IMR-90 (cell line): Measurements from ENCODE around the gene METTL23. TPM values are rescaled to one million over a fixed set of nuclear protein-coding genes. Genes with fewer than 3 reads are reported as not detected.

Source experiments
- ATAC-seq: fragments of 200-7000 bp; cut with Tn5 transposase; 2 replicates; pipeline ENCODE4 v1.9.1; 2020; ENCODE audit warnings: low read depth, mild to moderate bottlenecking, moderate library complexity
- BruUV-seq: library from RNA; stranded (reverse); fragments of 400-500 nt; replicated peaks from 2 replicates; lab custom pipeline; 2021; lab: Mats Ljungman, UMichigan
- CTCF ChIA-PET: fragments of 300-600 bp; formaldehyde crosslinking; extraction: SDS; loops from one replicate; lab custom pipeline; 2021; ENCODE audit warnings: antibody characterized with exemption; lab: Yijun Ruan, JAX
- POLR2A ChIA-PET: fragments of 300-600 bp; sonication (Branson Sonifier 250); formaldehyde crosslinking; loops from one replicate; lab custom pipeline; 2022; ENCODE audit warnings: antibody characterized with exemption; ENCODE audit not compliant: unreplicated experiment; lab: Charles Lee
- DNase-seq: peaks from one replicate; pipeline ENCODE4 v3.0.0; 2013
- H2AFZ ChIP-seq: replicated peaks from 2 replicates; pipeline ENCODE3; 2013; ENCODE audit warnings: low read length, mild to moderate bottlenecking; ENCODE audit not compliant: poor library complexity
- H2AK5ac ChIP-seq: 2 replicates; pipeline ENCODE4 v1.6.1; 2013; ENCODE audit warnings: low read depth, low read length, inconsistent platforms
- H2AK9ac ChIP-seq: replicated peaks from 2 replicates; pipeline ENCODE3; 2013; ENCODE audit warnings: mild to moderate bottlenecking, low read depth, low read length, moderate library complexity; ENCODE audit not compliant: poor library complexity
- H2BK120ac ChIP-seq: 2 replicates; pipeline ENCODE4 v1.6.1; 2013; ENCODE audit warnings: low read depth, low read length, inconsistent platforms
- H2BK15ac ChIP-seq: 3 replicates; pipeline ENCODE4 v1.6.1; 2013; ENCODE audit warnings: low read depth, low read length, inconsistent platforms
- H2BK20ac ChIP-seq: 2 replicates; pipeline ENCODE4 v1.6.1; 2013; ENCODE audit warnings: low read depth, mild to moderate bottlenecking, inconsistent platforms, low read length, moderate library complexity
- H2BK5ac ChIP-seq: 2 replicates; pipeline ENCODE4 v1.6.1; 2013; ENCODE audit warnings: mild to moderate bottlenecking, low read depth, low read length, inconsistent platforms; ENCODE audit not compliant: poor library complexity, severe bottlenecking
- H3K14ac ChIP-seq: replicated peaks from 2 replicates; pipeline ENCODE4 v1.6.1; 2013; ENCODE audit warnings: low read depth, low read length, inconsistent platforms
- H3K18ac ChIP-seq: 2 replicates; pipeline ENCODE4 v1.6.1; 2013; ENCODE audit warnings: low read depth, low read length, control low read depth
- H3K23ac ChIP-seq: 2 replicates; pipeline ENCODE4 v1.6.1; 2013; ENCODE audit warnings: low read depth, low read length, inconsistent platforms
- H3K27ac ChIP-seq: 2 replicates; pipeline ENCODE4 v1.5.1; 2013; ENCODE audit warnings: mild to moderate bottlenecking, control low read depth, low read length; ENCODE audit not compliant: insufficient read depth
- H3K27me3 ChIP-seq: 2 replicates; pipeline ENCODE4 v1.6.1; 2013; ENCODE audit warnings: low read length; ENCODE audit not compliant: control insufficient read depth, insufficient read depth
- H3K36me3 ChIP-seq: 2 replicates; pipeline ENCODE4 v1.6.1; 2013; ENCODE audit warnings: low read length, mixed read lengths; ENCODE audit not compliant: control insufficient read depth, insufficient read depth
- H3K4ac ChIP-seq: 2 replicates; pipeline ENCODE4 v1.6.1; 2013; ENCODE audit warnings: low read depth, low read length, inconsistent platforms
- H3K4me1 ChIP-seq: 2 replicates; pipeline ENCODE4 v1.6.1; 2013; ENCODE audit warnings: low read length, mixed read lengths; ENCODE audit not compliant: control insufficient read depth, insufficient read depth
- H3K4me2 ChIP-seq: 2 replicates; pipeline ENCODE4 v1.6.1; 2013; ENCODE audit warnings: low read depth, mild to moderate bottlenecking, control low read depth, low read length, moderate library complexity
- H3K4me3 ChIP-seq: 2 replicates; pipeline ENCODE4 v1.5.1; 2013; ENCODE audit warnings: low read depth, mild to moderate bottlenecking, control low read depth, low read length, moderate library complexity; ENCODE audit not compliant: insufficient read depth
- H3K56ac ChIP-seq: 2 replicates; pipeline ENCODE4 v1.6.1; 2013; ENCODE audit warnings: low read length, inconsistent platforms; ENCODE audit not compliant: insufficient read depth; ENCODE audit errors: extremely low read depth
- H3K79me1 ChIP-seq, 2 experiments: 2 replicates each; pipeline ENCODE4 v1.6.1; 2013; ENCODE audit warnings: low read length in 2 of 2, inconsistent platforms in 1 of 2, low read depth in 1 of 2
- H3K9ac ChIP-seq: 2 replicates; pipeline ENCODE4 v1.6.1; 2013; ENCODE audit warnings: low read depth, low read length, control low read depth
- H3K9me1 ChIP-seq: 2 replicates; pipeline ENCODE4 v1.6.1; 2013; ENCODE audit warnings: low read length, inconsistent platforms; ENCODE audit not compliant: insufficient read depth
- H3K9me3 ChIP-seq: 2 replicates; pipeline ENCODE4 v1.6.1; 2013; ENCODE audit warnings: low read length; ENCODE audit not compliant: control insufficient read depth, insufficient read depth
- H4K20me1 ChIP-seq: 2 replicates; pipeline ENCODE4 v1.6.1; 2013; ENCODE audit warnings: low read length, inconsistent platforms; ENCODE audit not compliant: insufficient read depth
- H4K5ac ChIP-seq: 2 replicates; pipeline ENCODE4 v1.6.1; 2013; ENCODE audit warnings: mild to moderate bottlenecking, low read depth, low read length, control low read depth
- H4K8ac ChIP-seq, 2 experiments: 2 replicates each; pipeline ENCODE4 v1.6.1; 2013; ENCODE audit warnings: low read depth in 2 of 2, low read length in 2 of 2, control low read depth in 1 of 2, inconsistent platforms in 1 of 2
- H4K91ac ChIP-seq: 2 replicates; pipeline ENCODE4 v1.6.1; 2013; ENCODE audit warnings: low read depth, low read length, inconsistent platforms; ENCODE audit not compliant: insufficient read depth
- CEBPB ChIP-seq: IDR thresholded peaks from 2 replicates; pipeline ENCODE4 v1.6.1; 2012; ENCODE audit warnings: low read depth, low read length, improper control_type of control experiment
- ELK1 ChIP-seq: fragments of 150-350 bp; IDR thresholded peaks from 2 replicates; pipeline ENCODE4 v1.6.1; 2016; ENCODE audit warnings: low read depth, mild to moderate bottlenecking, low read length, moderate library complexity, borderline replicate concordance
- FOS ChIP-seq: fragments of 150-350 bp; IDR thresholded peaks from 2 replicates; pipeline ENCODE4 v1.6.1; 2016; ENCODE audit warnings: low read depth, low read length
- POLR2A ChIP-seq: IDR thresholded peaks from 2 replicates; pipeline ENCODE4 v1.6.1; 2012; ENCODE audit warnings: mild to moderate bottlenecking, low read depth, low read length
- RFX5 ChIP-seq: IDR thresholded peaks from 2 replicates; pipeline ENCODE4 v1.8.0; 2012; ENCODE audit warnings: low read depth, mild to moderate bottlenecking, low read length, moderate library complexity
- SMC3 ChIP-seq: fragments of 150-350 bp; IDR thresholded peaks from 2 replicates; pipeline ENCODE4 v1.6.1; 2016; ENCODE audit warnings: low read depth, mild to moderate bottlenecking, antibody characterized with exemption, low read length, moderate library complexity
- USF2 ChIP-seq: fragments of 150-350 bp; IDR thresholded peaks from 2 replicates; pipeline ENCODE4 v1.6.1; 2017; ENCODE audit warnings: mild to moderate bottlenecking, antibody characterized with exemption, low read length, low read depth
- WGBS, 2 experiments: methylation state at CpG; one replicate each; pipeline versions ENCODE4 v1.1.5 to v1.1.7; 2013; ENCODE audit warnings: missing lambda C conversion rate in 2 of 2; ENCODE audit not compliant: insufficient read length in 1 of 2; ENCODE audit errors: extremely low coverage in 2 of 2; 5-methylcytosine and 5-hydroxymethylcytosine counted together
- dilution Hi-C: fragments of 300-500 bp; cut with HindIII; formaldehyde crosslinking; loops from one replicate; pipeline ENCODE4 v1.14.3; 2018; ENCODE audit warnings: low sequenced_read_pairs; ENCODE audit not compliant: unreplicated experiment
- in situ Hi-C: fragments of 300-500 bp; cut with MboI; formaldehyde crosslinking; loops from 3 replicates; pipeline ENCODE4 v1.14.3; 2019; ENCODE audit warnings: low sequenced_read_pairs, inconsistent platforms, mixed read lengths
- intact Hi-C: fragments of 100-400 bp; cut with micrococcal nuclease; formaldehyde crosslinking; loops from 2 replicates; pipeline ENCODE4 v1.10.0; 2022
- microRNA-seq, 2 experiments: library from miRNA; stranded (forward) in 1 of 2; unstranded in 1 of 2; fragments of 10-50 nt in 1 of 2; fragments of <30 nt in 1 of 2; gene quantifications in 1 of 2; microRNA quantifications in 1 of 2; one replicate each; pipeline versions ENCODE3 to v1.1.0; 2013 to 2020; ENCODE audit not compliant: insufficient read depth in 1 of 2, insufficient read length in 1 of 2, unreplicated experiment in 1 of 2
- polyA plus RNA-seq, 3 experiments: library from polyadenylated mRNA; depleted of rRNA; stranded (reverse); fragments of >200 nt; gene quantifications; 2 replicates each; pipeline ENCODE4 v1.2.3, GENCODE V29; 2012; ENCODE audit warnings: low replicate concordance in 1 of 3
- small RNA-seq, 5 experiments: library from RNA; depleted of rRNA; stranded (forward); fragments of <200 nt; gene quantifications; one replicate each; pipeline ENCODE3, GENCODE V24; 2012
- total RNA-seq: library from RNA; depleted of rRNA; stranded (reverse); fragments of >200 nt; gene quantifications from 2 replicates; pipeline ENCODE4 v1.2.3, GENCODE V29; 2012; rRNA removed

The METTL23 gene
- total and polyA plus RNA-seq, 2 of the 4 experiments (the other 2 are of a cell fraction), result 18.8 to 32.1 TPM

DNA sequence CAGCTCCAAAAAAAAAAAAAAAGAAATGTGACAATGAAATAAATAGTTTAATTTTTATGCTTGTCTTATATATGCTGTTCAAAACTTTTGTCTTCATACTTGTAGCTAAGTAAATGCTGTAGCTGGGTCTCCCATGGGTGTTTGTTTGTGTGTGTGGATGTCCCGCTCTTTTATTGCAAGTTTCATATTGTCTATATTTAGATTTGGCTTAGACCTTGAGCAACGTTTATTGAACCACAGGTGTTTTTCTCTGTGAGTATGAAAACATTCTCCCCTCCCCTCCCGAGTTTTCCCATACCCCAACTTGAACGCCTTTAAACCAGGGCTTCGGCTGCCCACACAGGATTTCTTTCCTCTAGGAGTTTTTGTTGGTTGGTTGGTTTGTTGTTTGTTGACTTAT, 56.5 kb downstream of the METTL23 start:
- Histone ChIP-seq H3K4me2 (no peak overlapping the region), H2BK15ac (no peak overlapping the region), H3K27me3 (no peaks in the 10 kb centered on the region), H3K4ac (no peak overlapping the region), H3K9me1 (0 out of 2 replicates have a peak, but pooled peaks cover 3% of the 10 kb centered on the region), H2BK20ac (no peak overlapping the region), H2AK5ac (no peak overlapping the region), H3K23ac (no peak overlapping the region), H3K4me1 (no peaks in the 10 kb centered on the region), H3K4me3 (no peak overlapping the region), H4K20me1 (no peaks in the 10 kb centered on the region), H3K18ac (no peak overlapping the region), H3K9ac (no peak overlapping the region), H3K36me3 (peaks cover 15% of the 10 kb centered on the region), H2BK120ac (no peak overlapping the region), H2AK9ac (no peak overlapping the region), H3K27ac (no peak overlapping the region), H3K14ac (no peak overlapping the region), H2BK5ac (no peak overlapping the region), H3K79me1 (no peaks in the 10 kb centered on the region), H3K9me3 (no peaks in the 10 kb centered on the region), H4K5ac (no peak overlapping the region), H2AFZ (no peak overlapping the region), H3K56ac (no peak overlapping the region), H4K91ac (no peak overlapping the region), H4K8ac (no peak overlapping the region)
- ATAC-seq, result no peak
- no peak for DNase-seq
- no CpG with 5 or more reads among the region's 5 CpGs for WGBS, 2 experiments
- in situ Hi-C loops, result no loop called here
- dilution Hi-C loops, result no loop called here
- ChIA-PET CTCF (interaction anchor here (0.5 to 0.6 kb wide), 2 partner anchors 14 to 1578 kb away, joined by 3 to 4 read pairs; no protein-coding TSS in a partner anchor), POLR2A (no interaction called here)
- no peak for TF ChIP-seq POLR2A
- TF ChIP-seq USF2, result no peak
- TF ChIP-seq RFX5, result no peak
- no peak for TF ChIP-seq SMC3
- TF ChIP-seq ELK1, result no peak
- no peak for TF ChIP-seq CEBPB
- no peak for TF ChIP-seq FOS
- intact Hi-C loops, result no loop called here
- no TSS peak for BruUV-seq

Small RNA genes lying within 50 kb of the gene (microRNA-seq; reads per million reads assigned to microRNA genes)
- not detected for gene AC005837.3 (ENCODE audit: insufficient read depth, insufficient read length)
- gene MIR636 (ENCODE audit: unreplicated experiment), result not detected
- not detected for gene RF02271 (ENCODE audit: insufficient read depth, insufficient read length)
- gene RNU6-97P (ENCODE audit: insufficient read depth, insufficient read length), result not detected
- gene RNY4P36 (ENCODE audit: insufficient read depth, insufficient read length), result not detected

Small RNA genes lying within 50 kb of the gene (small RNA-seq; reads per million reads assigned to genes)
- 0 to 0.04 (median 0) reads per million in 5 experiments for gene AC005837.3
- 0 reads per million in 5 experiments for gene RF02271
- gene RNU6-97P, result 0 to 0.34 (median 0) reads per million in 5 experiments
- gene RNY4P36, result 0 to 40.4 (median 0.08) reads per million in 5 experiments

Other genes starting within 250 kb of the METTL23 start
- 1.3 and 1.4 TPM in 2 replicates for gene RHBDF2, start 225.4 kb upstream of the METTL23 start, total RNA-seq
- 8.3 and 10.0 TPM in 2 replicates for gene RHBDF2, start 225.4 kb upstream of the METTL23 start, polyA plus RNA-seq (2012; rRNA removed)
- 1.3 and 1.7 TPM in 2 replicates for gene CYGB, start 189.1 kb upstream of the METTL23 start, total RNA-seq
- gene CYGB, start 189.1 kb upstream of the METTL23 start, polyA plus RNA-seq (2012; rRNA removed), result 2.9 and 3.5 TPM in 2 replicates
- gene PRCD, start 186.8 kb upstream of the METTL23 start, total RNA-seq, result under 0.01 TPM in 1 of 2 replicates, not detected in the other
- 0.32 TPM in 2 replicates for gene PRCD, start 186.8 kb upstream of the METTL23 start, polyA plus RNA-seq (2012; rRNA removed)
- not detected in 2 replicates for gene ST6GALNAC2, start 141.0 kb upstream of the METTL23 start, total RNA-seq
- gene ST6GALNAC2, start 141.0 kb upstream of the METTL23 start, polyA plus RNA-seq (2012; rRNA removed), result 0.10 TPM in 1 of 2 replicates, not detected in the other
- not detected in 2 replicates for gene ST6GALNAC1, start 83.1 kb upstream of the METTL23 start, total RNA-seq
- gene ST6GALNAC1, start 83.1 kb upstream of the METTL23 start, polyA plus RNA-seq (2012; rRNA removed), result not detected in 2 replicates
- 169 and 231 TPM in 2 replicates for gene MXRA7, start 15.9 kb upstream of the METTL23 start, total RNA-seq
- gene MXRA7, start 15.9 kb upstream of the METTL23 start, polyA plus RNA-seq (2012; rRNA removed), result 148 and 168 TPM in 2 replicates
- 24.4 and 31.9 TPM in 2 replicates for gene JMJD6, start 233 bp upstream of the METTL23 start, total RNA-seq
- gene JMJD6, start 233 bp upstream of the METTL23 start, polyA plus RNA-seq (2012; rRNA removed), result 30.9 and 33.7 TPM in 2 replicates
- 71.7 and 98.0 TPM in 2 replicates for gene SRSF2, start 10.5 kb downstream of the METTL23 start, total RNA-seq
- gene SRSF2, start 10.5 kb downstream of the METTL23 start, polyA plus RNA-seq (2012; rRNA removed), result 296 and 441 TPM in 2 replicates
- gene MFSD11, start 11.3 kb downstream of the METTL23 start, total RNA-seq, result 16.1 and 16.4 TPM in 2 replicates
- 9.8 and 12.3 TPM in 2 replicates for gene MFSD11, start 11.3 kb downstream of the METTL23 start, polyA plus RNA-seq (2012; rRNA removed)
- 0.54 and 0.56 TPM in 2 replicates for gene MGAT5B, start 141.6 kb downstream of the METTL23 start, total RNA-seq
- 2.0 and 2.8 TPM in 2 replicates for gene MGAT5B, start 141.6 kb downstream of the METTL23 start, polyA plus RNA-seq (2012; rRNA removed)